Lung (tissue), 12 donors: ENCODE results near the gene HPSE2. TPM values are rescaled to one million over a fixed set of nuclear protein-coding genes. Genes with fewer than 3 reads are reported as not detected.

Source experiments
- ATAC-seq: fragments of 200-7000 bp; cut with Tn5 transposase; one replicate; pipeline ENCODE4 v1.9.1; 2020; ENCODE audit warnings: moderate number of reproducible peaks; ENCODE audit not compliant: insufficient read depth, low FRiP score
- DNase-seq, 3 donors: peaks; one replicate each; pipeline ENCODE4 v3.0.0-alpha.2; 2013 to 2017
- H3K27ac ChIP-seq, 2 donors: one replicate each; pipeline ENCODE4 v1.5.1; 2013; ENCODE audit warnings: mild to moderate bottlenecking in 2 of 2, moderate library complexity in 2 of 2, control low read depth in 1 of 2, inconsistent platforms in 1 of 2, low read depth in 1 of 2, low read length in 1 of 2
- H3K27me3 ChIP-seq, 3 donors: one replicate each; pipeline ENCODE4 v1.5.1; 2013; ENCODE audit warnings: low read length in 2 of 3; ENCODE audit not compliant: control insufficient read depth in 3 of 3, insufficient read depth in 3 of 3
- H3K36me3 ChIP-seq, 4 donors: one replicate each; pipeline ENCODE4 v1.5.1; 2013; ENCODE audit warnings: low read length in 4 of 4, mild to moderate bottlenecking in 1 of 4, moderate library complexity in 1 of 4; ENCODE audit not compliant: control insufficient read depth in 4 of 4, insufficient read depth in 4 of 4
- H3K4me1 ChIP-seq, 5 donors: one replicate each; pipeline ENCODE4 v1.5.1; 2013; ENCODE audit warnings: low read length in 5 of 5, mild to moderate bottlenecking in 2 of 5, moderate library complexity in 1 of 5; ENCODE audit not compliant: control insufficient read depth in 5 of 5, insufficient read depth in 5 of 5
- H3K4me3 ChIP-seq: one replicate; pipeline ENCODE4 v1.5.1; 2013; ENCODE audit warnings: mild to moderate bottlenecking, control low read depth, moderate library complexity
- H3K9ac ChIP-seq, 2 donors: one replicate each; pipeline ENCODE4 v1.5.1; 2013; ENCODE audit warnings: low read length in 2 of 2, control low read depth in 1 of 2; ENCODE audit not compliant: insufficient read depth in 1 of 2
- H3K9me3 ChIP-seq, 4 donors: one replicate each; pipeline ENCODE4 v1.5.1; 2013; ENCODE audit warnings: low read length in 3 of 4, mild to moderate bottlenecking in 1 of 4, moderate library complexity in 1 of 4; ENCODE audit not compliant: control insufficient read depth in 4 of 4, insufficient read depth in 3 of 4
- WGBS, 2 donors: extraction: QIAGEN DNeasy Blood & Tissue Kit; methylation state at CpG; one replicate each; pipeline ENCODE4 v1.1.7; 2013; 5-methylcytosine and 5-hydroxymethylcytosine counted together
- polyA plus RNA-seq, 2 donors: library from polyadenylated mRNA; stranded (reverse); fragments of 200-250 nt; gene quantifications; one replicate each; pipeline ENCODE4 v1.2.1, GENCODE V29; 2013
- total RNA-seq, 2 donors: library from RNA; depleted of rRNA in 1 of 2; stranded (reverse); fragments of >200 nt in 1 of 2; gene quantifications; one replicate each; pipeline ENCODE4 v1.2.1, GENCODE V29; 2014 to 2021
- TF ChIP-seq, protein P1 (sequence below): IDR thresholded peaks from 2 replicates; pipeline ENCODE4 v1.5.1; 2012; ENCODE audit warnings: mild to moderate bottlenecking; ENCODE audit errors: control extremely low read depth, extremely low read depth
- donor health status: control.
- donor health status: control.
- donor health status: Bipolar disorder and iron deficiency.
- donor health status: healthy.
- donor health status: DM: yes; HTN: yes; CAD: no.

Gene HPSE2
- total and polyA plus RNA-seq, 4 donors = 0.32 to 47.3 (median 1.9) TPM

DNA sequence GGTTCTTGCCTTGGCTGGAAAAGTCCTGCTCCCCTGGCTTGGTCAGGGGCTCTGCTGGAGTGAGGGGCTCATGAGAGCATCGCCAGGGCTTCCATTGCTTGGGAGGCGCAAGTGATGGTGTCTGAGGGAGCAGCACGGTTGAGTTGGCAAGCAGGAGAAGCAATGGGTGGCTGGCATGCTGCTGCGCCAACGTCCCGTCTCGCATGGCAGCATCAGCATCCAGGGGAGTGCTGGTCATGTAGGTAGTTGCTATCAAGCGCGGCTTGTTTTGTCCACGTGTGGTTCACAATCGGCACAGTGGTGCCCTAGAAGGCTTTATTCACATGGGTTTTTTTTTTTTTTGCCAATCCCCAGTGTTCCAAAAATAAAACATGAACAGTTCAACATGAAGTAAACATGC lies 824.5 kb downstream of the HPSE2 start:
- 90 to 96% methylated on average over 11 of the region's 11 CpGs for WGBS, 2 donors
- Histone ChIP-seq H3K4me3 (no peak overlapping the region), H3K27me3 (no peaks in the 10 kb centered on the region), H3K9ac (no peak overlapping the region), H3K4me1 (peaks cover 4 to 47% (median 18%) of the 10 kb centered on the region in 5 donors), H3K27ac (peak overlapping the region in 1 of 2 donors; percentile 12), H3K9me3 (no peaks in the 10 kb centered on the region), H3K36me3 (peaks cover 0 to 10% (median 5%) of the 10 kb centered on the region in 4 donors)
- DNase-seq (no peak), ATAC-seq (no peak)
- TF ChIP-seq, protein P1, sequence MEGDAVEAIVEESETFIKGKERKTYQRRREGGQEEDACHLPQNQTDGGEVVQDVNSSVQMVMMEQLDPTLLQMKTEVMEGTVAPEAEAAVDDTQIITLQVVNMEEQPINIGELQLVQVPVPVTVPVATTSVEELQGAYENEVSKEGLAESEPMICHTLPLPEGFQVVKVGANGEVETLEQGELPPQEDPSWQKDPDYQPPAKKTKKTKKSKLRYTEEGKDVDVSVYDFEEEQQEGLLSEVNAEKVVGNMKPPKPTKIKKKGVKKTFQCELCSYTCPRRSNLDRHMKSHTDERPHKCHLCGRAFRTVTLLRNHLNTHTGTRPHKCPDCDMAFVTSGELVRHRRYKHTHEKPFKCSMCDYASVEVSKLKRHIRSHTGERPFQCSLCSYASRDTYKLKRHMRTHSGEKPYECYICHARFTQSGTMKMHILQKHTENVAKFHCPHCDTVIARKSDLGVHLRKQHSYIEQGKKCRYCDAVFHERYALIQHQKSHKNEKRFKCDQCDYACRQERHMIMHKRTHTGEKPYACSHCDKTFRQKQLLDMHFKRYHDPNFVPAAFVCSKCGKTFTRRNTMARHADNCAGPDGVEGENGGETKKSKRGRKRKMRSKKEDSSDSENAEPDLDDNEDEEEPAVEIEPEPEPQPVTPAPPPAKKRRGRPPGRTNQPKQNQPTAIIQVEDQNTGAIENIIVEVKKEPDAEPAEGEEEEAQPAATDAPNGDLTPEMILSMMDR = no peak

DNA sequence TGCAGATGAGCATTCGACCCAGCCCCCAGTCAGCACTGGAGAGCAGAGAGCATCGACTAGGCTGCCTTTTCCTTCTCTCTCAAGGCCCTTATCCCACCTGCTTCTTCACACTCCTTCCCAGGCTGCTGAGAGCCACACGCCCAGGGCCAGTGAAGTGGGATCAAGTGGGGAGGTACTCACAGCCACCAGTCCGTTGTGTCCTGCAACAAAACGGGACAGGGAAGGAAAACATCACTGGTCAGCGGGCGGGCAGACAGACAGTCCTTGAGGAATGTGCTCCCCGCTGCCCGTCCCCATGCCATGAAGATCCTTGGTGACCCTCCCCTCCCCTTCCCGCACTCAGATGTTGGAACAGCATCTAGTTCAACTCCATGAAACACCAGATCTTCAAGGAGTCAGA lies 824.9 kb downstream of the HPSE2 start:
- Histone ChIP-seq H3K27me3 (no peaks in the 10 kb centered on the region), H3K4me1 (peaks cover 4 to 46% (median 18%) of the 10 kb centered on the region in 5 donors), H3K27ac (no peak overlapping the region), H3K4me3 (no peak overlapping the region), H3K9ac (no peak overlapping the region), H3K36me3 (peaks cover 0 to 10% (median 4%) of the 10 kb centered on the region in 4 donors), H3K9me3 (no peaks in the 10 kb centered on the region)
- 76 to 91% methylated on average over 10 of the region's 10 CpGs for WGBS, 2 donors
- TF ChIP-seq, protein P1 = no peak
- DNase-seq = no peak
- no peak for ATAC-seq

DNA sequence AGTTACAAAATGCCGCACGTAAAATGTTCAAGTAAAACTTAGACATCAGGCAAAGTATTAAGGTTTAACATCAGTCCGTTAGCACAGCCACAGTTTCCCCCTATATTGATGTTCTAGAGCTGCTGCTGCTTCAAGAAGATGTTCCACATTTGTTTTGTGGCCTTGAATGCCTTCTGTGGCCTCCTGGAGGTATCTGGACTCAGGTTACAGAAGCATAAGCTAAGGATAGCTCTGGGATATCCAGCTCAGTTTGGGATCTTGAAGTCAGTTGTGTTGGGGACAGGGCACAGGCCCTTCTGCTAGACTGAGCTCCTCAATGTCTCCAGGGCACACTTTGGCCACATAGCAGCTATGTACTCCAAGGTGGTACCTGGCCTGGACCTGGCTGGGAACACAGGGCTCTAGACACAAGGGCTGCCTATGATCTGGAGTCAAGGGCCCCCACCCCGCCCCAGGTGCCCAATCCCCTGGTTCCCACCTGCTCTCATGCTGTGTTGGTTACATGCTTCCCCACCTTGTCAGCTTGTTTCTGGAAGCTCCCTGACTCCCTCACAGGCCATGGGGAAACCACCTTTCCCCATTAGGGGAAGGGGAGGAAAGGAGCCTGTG lies 825.4 kb downstream of the HPSE2 start:
- no peak overlapping the region for H3K4me3 ChIP-seq
- ATAC-seq = no peak
- TF ChIP-seq, protein P1 = no peak
- peaks cover 4 to 42% (median 14%) of the 10 kb centered on the region in 5 donors for H3K4me1 ChIP-seq
- no peaks in the 10 kb centered on the region for H3K9me3 ChIP-seq
- H3K36me3 ChIP-seq = peaks cover 0 to 10% (median 4%) of the 10 kb centered on the region in 4 donors
- DNase-seq = no peak
- WGBS, 2 donors = 97 to 99% methylated on average over 4 of the region's 4 CpGs
- H3K27ac ChIP-seq = no peak overlapping the region
- H3K27me3 ChIP-seq = no peaks in the 10 kb centered on the region
- H3K9ac ChIP-seq = no peak overlapping the region

DNA sequence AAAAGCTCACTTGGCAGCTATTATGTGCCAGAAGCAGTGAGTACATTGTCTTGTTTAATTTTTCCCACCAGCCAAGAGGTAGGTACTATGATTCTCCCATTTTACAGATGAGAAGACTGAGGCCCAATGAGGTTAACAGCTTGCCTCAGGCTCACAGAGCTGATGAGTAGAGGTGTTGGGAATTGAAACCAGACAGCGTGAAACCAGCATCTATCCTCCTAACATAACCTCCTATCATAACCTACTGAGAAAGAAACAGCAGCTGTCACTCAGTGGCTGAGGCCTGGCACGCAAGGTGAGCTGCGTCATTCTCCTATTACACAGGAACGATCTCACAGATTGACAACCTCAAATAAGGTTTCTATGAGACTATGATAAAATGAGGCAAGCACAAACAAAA lies 826.9 kb downstream of the HPSE2 start:
- Histone ChIP-seq H3K4me1 (peaks cover 0 to 38% (median 11%) of the 10 kb centered on the region in 5 donors), H3K4me3 (no peak overlapping the region), H3K36me3 (peaks cover 0 to 10% (median 5%) of the 10 kb centered on the region in 4 donors), H3K9me3 (no peaks in the 10 kb centered on the region), H3K27ac (no peak overlapping the region), H3K9ac (no peak overlapping the region), H3K27me3 (no peaks in the 10 kb centered on the region)
- no peak for DNase-seq
- ATAC-seq = no peak
- 94 to 95% methylated on average over 4 of the region's 4 CpGs for WGBS, 2 donors
- TF ChIP-seq, protein P1 = no peak
